Activated naive CD4-positive, alpha-beta T cell treated with anti-CD3 and anti-CD28 coated beads, Interleukin-2, amount 50 U/mL, for 72 hours (primary cell): Measurements from ENCODE around the gene GABRG3. TPM values are rescaled to one million over a fixed set of nuclear protein-coding genes. Genes with fewer than 3 reads are reported as not detected.

Source experiments
- ATAC-seq, 2 donors: fragments of 150-1000 bp; cut with Tn5 transposase; 2 replicates each; pipeline ENCODE4 v1.10.0; 2021; ENCODE audit warnings: mild to moderate bottlenecking in 2 of 2, moderate library complexity in 2 of 2
- DNase-seq, 2 donors: peaks; one replicate each; pipeline ENCODE4 v3.0.0; 2021 to 2022; ENCODE audit warnings: low spot score in 2 of 2
- H3K27ac Mint-ChIP-seq, 2 donors: one replicate each; pipeline ENCODE4 v1.8.0; 2022; ENCODE audit warnings: mild to moderate bottlenecking in 2 of 2, mixed read lengths in 2 of 2
- H3K36me3 Mint-ChIP-seq, 2 donors: one replicate each; pipeline ENCODE4 v1.8.0; 2022; ENCODE audit warnings: mixed read lengths in 2 of 2
- H3K9me3 Mint-ChIP-seq, 2 donors: one replicate each; pipeline ENCODE4 v1.8.0; 2022; ENCODE audit warnings: mixed read lengths in 2 of 2
- total RNA-seq, 2 donors: library from RNA; stranded (reverse); gene quantifications; one replicate each; pipeline ENCODE4 v1.2.3, GENCODE V29; 2022

The GABRG3 gene
- total RNA-seq, 2 donors from 2014 or later, result not detected

DNA sequence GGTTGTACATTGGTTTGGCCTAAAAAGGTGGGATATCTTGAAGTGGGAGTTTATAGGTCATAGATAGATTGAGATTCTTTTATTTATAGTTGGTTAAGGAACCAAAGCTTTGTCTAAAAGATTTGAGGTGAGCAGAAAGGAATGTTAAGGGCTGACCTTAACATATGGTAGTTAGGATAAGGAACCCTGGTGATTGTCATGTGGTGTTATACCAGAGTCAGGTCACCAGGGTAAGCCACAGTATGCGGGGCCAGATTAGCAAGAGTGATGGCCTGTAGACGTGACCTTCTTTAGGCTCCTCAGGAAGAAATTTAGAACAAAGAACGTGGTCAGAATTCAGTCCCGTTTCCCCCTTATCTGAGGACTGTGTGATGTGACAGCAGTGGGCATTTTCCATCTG, 249.2 kb downstream of the GABRG3 start:
- H3K27ac Mint-ChIP-seq, result no peak overlapping the region
- peaks cover 9 to 10% of the 10 kb centered on the region in 2 donors for H3K9me3 Mint-ChIP-seq
- no peak for DNase-seq
- ATAC-seq, result no peak
- H3K36me3 Mint-ChIP-seq, result peaks cover 0 to 6% of the 10 kb centered on the region in 2 donors

DNA sequence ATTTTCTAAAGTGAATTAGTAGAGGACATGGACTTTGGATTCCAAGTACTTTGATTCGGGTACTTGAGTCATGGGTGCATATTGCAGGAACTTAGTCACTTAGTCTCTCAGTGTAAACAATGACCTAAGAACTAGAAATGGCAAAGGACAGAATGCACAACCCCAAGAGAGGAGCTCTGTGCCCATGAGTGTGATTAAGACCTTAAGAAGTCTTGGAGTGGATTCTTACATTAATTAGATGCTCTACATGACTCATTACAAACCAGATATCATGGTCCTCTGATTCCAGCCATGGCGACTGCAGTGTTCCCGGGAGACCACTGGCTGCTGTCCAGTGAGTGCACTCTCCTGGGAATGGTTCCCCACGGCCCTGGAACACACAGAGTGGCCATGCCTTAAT, 251.5 kb downstream of the GABRG3 start:
- Mint-ChIP-seq H3K9me3 (peaks cover 11 to 12% of the 10 kb centered on the region in 2 donors), H3K27ac (no peak overlapping the region), H3K36me3 (peaks cover 0 to 8% of the 10 kb centered on the region in 2 donors)
- ATAC-seq (no peak), DNase-seq (no peak)

DNA sequence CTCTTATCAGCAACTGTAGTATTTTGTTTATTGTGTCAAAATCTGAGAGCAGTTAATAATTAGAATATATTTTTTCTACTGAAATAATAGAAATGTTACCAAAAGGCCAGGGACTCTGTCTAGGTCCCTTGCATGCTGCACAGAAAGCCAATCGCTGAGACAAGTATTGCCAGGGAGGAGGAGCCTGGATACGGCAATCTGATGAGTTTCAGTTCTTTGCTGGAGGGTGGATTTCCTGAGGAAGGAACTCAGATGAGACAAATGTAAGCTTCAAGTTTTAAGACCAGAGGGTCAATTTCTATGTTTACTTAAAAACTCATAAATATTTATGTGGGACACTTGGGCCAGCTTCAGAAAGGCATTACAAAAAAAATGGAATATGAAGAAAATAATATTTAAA, 252.2 kb downstream of the GABRG3 start:
- Mint-ChIP-seq H3K36me3 (peaks cover 0 to 5% of the 10 kb centered on the region in 2 donors), H3K27ac (no peak overlapping the region), H3K9me3 (peaks cover 11% of the 10 kb centered on the region in 2 donors)
- no peak for ATAC-seq
- DNase-seq, result no peak

DNA sequence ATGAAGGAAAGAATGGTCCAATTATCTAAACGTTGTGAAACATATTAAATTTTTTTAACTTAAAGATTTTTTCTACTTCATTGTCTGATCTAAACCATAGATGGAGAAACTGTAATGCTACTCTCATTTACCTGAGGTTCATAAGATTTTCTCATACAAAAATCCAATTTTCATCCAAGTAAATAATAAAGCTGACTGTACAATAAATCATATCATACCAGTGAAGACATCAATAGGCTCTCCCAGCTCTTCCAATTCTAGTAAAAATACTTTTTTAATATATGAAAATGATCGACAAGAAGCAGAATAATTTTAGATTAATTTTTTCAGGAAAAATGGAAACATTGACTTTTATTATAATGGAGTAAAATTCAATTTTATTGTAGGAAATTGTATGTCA, 260.8 kb downstream of the GABRG3 start:
- no peak for ATAC-seq
- H3K36me3 Mint-ChIP-seq, result peaks cover 0 to under 1% of the 10 kb centered on the region in 2 donors
- DNase-seq, result no peak
- peaks cover 8% of the 10 kb centered on the region in 2 donors for H3K9me3 Mint-ChIP-seq
- H3K27ac Mint-ChIP-seq, result no peak overlapping the region

DNA sequence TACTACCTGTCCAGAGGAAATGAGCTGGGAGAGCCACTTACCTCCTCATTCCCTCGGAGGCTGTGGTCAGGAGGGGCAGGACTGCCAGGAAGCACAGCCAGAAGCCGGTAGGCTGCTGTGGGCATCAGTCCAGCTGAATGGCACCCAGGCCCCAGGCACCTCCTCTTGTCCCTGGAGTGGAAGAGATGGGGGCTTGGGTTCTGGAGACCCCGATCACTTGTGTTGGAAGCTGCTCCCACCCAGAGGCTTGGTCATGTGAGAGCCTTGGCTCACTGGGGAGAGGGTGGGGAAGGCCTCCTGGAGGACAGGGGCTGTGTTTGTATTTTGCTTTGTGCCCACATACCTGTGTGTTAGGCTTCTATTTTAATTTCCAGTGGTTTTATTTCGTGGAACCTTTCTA, 261.9 kb downstream of the GABRG3 start:
- Mint-ChIP-seq H3K9me3 (peaks cover 11 to 14% of the 10 kb centered on the region in 2 donors), H3K27ac (no peak overlapping the region), H3K36me3 (peaks cover 0 to 6% of the 10 kb centered on the region in 2 donors)
- ATAC-seq (no peak), DNase-seq (no peak)

DNA sequence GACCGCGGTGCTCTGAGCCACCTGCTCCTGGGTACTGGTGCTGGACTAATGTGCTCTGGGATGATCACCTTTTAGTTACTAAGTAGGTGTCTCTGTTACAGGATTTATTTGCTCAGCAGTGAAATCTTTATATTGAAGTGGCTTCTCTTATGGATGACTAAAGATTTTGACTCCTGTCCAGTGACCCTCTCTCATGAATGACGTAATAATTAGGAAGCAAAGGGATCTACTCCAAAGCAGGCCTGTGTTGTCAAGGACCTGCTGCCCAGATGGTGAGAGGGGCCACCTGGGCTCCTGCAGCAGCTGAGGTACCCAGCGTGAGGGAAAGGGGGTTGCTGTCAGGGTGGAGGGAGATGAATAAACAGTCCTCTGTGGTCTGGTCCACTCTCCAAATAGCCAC, 263.6 kb downstream of the GABRG3 start:
- ATAC-seq (no peak), DNase-seq (no peak)
- peaks cover 0 to 6% of the 10 kb centered on the region in 2 donors for H3K36me3 Mint-ChIP-seq
- H3K9me3 Mint-ChIP-seq, result peaks cover 8 to 10% of the 10 kb centered on the region in 2 donors
- no peak overlapping the region for H3K27ac Mint-ChIP-seq

DNA sequence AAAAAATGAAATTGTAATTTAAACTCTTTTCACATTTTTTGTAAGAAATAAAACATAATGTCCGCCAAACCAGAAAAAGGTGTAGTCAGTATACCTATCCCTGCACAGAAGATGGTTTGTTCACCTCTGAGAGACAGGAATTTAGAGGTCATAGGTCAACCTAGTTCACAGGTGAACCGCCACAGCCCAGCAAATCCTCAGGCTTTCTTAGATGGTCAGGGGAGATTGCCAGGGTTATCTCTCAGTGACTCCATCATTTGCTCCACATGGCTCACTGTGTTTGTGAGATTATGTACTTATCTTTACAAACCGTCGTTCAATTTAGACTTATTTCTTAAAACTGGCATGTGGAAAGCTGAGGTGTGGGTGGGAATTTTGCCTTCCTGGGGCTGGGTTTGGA, 264.2 kb downstream of the GABRG3 start:
- ATAC-seq, result no peak
- no peak overlapping the region for H3K27ac Mint-ChIP-seq
- peaks cover 0 to 6% of the 10 kb centered on the region in 2 donors for H3K36me3 Mint-ChIP-seq
- DNase-seq, result no peak
- H3K9me3 Mint-ChIP-seq, result peaks cover 8 to 10% of the 10 kb centered on the region in 2 donors

DNA sequence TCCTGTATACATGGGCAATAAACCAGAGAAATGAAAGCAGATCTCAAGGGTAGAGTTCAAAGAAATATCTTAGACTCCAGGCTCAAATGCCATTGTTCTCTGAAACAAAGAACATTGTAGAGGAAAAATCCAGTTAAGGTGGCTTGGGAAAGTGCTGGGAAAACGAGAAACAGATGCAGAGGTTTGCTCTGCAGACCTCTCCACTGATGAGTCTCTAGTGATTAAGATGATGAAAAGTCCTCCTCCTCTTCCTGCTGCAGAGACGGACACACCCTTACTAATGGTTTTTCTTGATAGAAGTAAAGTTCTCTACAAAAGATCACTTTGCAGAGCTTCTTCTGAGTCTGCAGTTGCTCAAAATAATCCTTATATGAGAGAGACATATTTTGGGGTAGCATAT, 264.7 kb downstream of the GABRG3 start:
- Mint-ChIP-seq H3K27ac (no peak overlapping the region), H3K9me3 (peaks cover 8 to 10% of the 10 kb centered on the region in 2 donors), H3K36me3 (peaks cover 0 to 6% of the 10 kb centered on the region in 2 donors)
- ATAC-seq (no peak), DNase-seq (no peak)

DNA sequence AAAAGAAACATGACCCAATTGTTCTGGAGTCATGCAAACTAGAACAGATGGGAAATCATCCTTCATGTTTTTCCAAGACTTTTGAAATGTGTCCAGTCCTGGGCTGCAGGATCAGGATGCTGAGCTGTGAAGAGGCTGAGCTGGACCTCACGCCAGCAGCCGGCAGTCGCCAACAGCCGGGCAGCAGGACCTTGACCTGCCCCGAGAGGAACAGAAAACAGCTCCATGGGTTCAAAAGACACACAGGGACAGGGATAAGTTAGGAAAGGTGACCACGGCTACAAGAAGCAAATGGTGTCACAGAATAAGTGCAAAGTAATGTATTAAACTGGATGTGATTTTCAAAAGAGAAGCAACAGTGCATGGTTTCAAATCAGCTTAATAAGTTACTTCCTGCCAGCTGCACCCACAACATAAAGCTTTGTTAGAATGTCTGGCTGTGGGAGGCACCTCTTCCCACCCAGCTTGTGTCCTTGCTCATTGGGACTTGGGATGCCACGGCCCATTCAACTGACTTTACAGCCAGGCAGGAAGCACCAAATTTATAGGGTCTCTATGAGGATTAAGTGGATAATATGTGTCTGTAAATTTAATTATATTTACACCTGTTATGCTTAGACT, 266.4 kb downstream of the GABRG3 start:
- Mint-ChIP-seq H3K27ac (no peak overlapping the region), H3K36me3 (peaks cover 0 to 6% of the 10 kb centered on the region in 2 donors), H3K9me3 (peaks cover 3 to 10% of the 10 kb centered on the region in 2 donors)
- ATAC-seq, result no peak
- no peak for DNase-seq

DNA sequence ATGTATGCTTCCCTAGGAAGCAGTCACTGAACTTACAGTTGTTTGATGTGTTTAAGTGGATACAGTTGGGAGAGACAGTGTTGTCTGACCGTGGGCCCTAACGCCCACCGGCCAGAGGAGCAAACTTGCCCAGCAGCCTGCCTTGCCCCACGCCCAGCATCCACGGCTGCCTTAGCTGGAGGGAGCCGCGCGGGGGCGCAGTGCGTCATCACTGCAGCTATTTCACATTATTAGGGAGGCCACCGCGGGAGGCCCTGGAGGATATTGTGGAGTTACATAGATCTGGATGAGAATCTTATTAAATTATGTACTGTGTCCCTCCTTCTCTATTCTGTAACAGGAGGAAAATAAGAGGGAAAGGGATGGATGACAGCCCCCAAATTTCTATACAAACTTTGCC, 267.2 kb downstream of the GABRG3 start:
- DNase-seq (no peak), ATAC-seq (no peak)
- Mint-ChIP-seq H3K27ac (no peak overlapping the region), H3K9me3 (peaks cover 7 to 10% of the 10 kb centered on the region in 2 donors), H3K36me3 (peaks cover 0 to 10% of the 10 kb centered on the region in 2 donors)

DNA sequence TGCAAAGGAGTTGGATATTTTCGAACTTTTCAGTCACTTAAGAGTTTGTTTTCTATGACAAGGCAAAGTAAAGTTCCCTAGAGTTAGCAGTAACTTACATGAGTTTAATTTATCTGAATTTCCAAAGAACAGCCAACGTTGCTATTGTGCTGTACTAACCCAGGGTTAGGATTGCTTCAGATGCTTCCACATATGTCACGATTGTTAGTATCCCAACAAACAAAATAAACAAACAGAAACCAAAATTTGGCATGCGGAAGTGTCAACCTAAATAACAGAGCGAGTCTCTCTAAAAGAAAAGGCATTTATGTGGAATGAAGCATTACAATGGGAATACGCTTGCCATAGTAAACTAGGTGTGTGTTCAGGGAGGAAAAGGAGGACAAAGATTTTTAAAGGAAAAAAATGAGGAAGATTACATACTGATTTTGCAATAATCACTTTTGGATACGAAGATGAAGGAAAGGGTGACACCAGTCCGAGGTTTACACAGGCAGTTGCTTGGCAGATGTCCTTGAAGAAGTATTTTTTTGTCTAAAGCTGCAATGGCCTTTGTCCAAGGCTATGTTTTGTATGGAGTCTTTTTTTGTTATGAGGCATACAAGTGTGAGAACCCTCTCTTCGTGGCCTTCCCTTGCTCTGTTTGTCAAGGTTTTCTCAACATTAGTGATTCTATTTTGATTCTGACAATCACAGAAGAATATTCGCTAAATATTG, 267.9 kb downstream of the GABRG3 start:
- DNase-seq (no peak), ATAC-seq (no peak)
- H3K27ac Mint-ChIP-seq, result no peak overlapping the region
- peaks cover 0 to 11% of the 10 kb centered on the region in 2 donors for H3K36me3 Mint-ChIP-seq
- peaks cover 8 to 10% of the 10 kb centered on the region in 2 donors for H3K9me3 Mint-ChIP-seq

DNA sequence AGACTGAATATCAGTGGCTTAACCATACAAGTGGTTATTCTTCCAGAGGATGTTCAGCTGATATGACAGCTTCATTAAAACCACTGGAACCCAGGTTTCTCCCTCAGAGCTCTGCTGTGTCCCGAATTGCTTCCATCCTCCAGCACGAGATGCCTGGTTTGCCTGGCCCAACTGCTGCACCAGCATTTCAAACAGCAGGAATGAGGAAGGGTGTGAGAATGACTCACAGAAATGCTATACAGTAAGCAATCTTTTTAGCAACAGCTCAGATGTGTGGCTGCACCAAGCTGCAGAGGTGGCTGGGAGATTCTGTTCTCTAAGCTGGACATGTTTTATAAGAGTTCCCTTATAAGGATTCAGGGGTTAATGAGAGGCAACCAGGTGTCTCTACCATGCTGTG, 271.0 kb downstream of the GABRG3 start:
- DNase-seq, result no peak
- no peak for ATAC-seq
- Mint-ChIP-seq H3K36me3 (peaks cover 0 to 9% of the 10 kb centered on the region in 2 donors), H3K9me3 (peaks cover 7 to 8% of the 10 kb centered on the region in 2 donors), H3K27ac (no peak overlapping the region)

DNA sequence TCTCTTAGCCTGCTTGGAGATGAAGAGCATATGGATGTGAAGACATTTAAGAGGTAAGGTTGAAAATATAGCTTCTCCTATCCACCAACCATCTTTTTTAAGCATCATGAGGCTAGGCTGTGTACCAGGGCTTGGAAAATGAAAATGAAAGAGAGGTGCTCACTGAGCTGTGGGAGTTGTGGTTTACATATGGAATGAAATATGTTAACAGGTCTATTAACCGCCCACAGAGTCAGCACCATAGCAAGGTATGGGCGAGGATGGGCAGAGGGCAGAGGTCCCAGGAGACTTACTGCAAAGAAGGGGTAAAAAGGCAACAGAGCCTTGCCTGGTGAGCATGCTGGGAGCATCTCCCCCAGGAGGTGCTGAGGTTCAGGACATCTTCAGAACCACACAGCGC, 273.1 kb downstream of the GABRG3 start:
- ATAC-seq (no peak), DNase-seq (no peak)
- Mint-ChIP-seq H3K9me3 (peaks cover 5% of the 10 kb centered on the region in 2 donors), H3K36me3 (peaks cover 0 to 8% of the 10 kb centered on the region in 2 donors), H3K27ac (no peak overlapping the region)

DNA sequence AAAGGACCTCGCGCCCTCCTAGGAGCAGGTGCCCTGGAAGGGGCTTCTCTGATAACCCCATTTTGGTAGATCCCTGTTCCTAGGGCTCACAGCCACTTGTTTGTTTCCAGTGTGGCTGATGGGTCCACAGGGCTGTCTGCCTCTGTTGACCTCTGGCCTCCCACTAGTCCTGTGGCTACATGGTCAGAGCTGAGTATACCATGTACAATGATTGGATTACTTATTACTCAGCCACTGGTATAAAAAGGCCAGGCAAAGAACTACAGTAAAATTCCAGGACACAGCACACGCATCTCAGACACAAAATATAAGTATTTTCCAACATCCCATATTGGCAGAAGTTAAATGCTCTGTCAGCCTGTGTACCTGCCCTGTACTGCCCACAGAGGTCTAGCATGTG, 277.3 kb downstream of the GABRG3 start:
- Mint-ChIP-seq H3K9me3 (peaks cover 1 to 5% of the 10 kb centered on the region in 2 donors), H3K36me3 (peaks cover 0 to 4% of the 10 kb centered on the region in 2 donors), H3K27ac (no peak overlapping the region)
- DNase-seq (no peak), ATAC-seq (no peak)

DNA sequence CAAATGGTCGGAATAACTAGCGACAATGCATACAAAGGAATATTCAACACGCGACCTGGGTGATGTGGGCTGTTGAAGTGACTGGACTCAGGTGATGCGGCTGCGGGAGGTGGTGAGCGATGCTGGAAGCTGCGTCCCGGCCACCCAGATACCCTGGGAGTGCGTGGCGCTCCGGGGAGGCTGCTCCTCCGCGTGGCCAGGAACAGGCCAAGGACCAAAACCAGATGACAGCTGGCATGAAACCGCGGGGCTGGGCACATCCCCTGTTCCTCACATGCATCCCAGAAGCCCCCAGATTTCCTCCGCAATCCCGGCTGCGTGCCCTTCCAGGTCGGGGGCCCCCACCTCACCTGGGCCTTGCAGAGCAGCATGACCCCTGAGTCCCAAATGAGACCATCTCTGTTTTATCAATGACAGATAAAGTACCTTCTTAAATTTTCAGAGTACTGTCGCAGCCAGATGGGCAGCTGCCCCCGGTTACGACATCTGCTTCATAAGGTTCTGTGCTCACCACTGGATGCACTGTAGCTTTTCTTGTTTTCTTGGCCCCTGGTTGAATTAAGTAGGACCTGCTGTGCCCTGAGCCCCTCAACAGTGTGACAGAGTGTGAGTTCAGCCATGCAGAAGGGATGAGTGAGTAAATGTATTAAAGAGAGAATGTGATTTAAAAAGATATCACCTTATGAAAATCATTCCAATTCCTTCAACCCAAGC, 278.2 kb downstream of the GABRG3 start:
- DNase-seq (no peak), ATAC-seq (no peak)
- Mint-ChIP-seq H3K36me3 (peaks cover 0 to 4% of the 10 kb centered on the region in 2 donors), H3K9me3 (peaks cover 0 to 5% of the 10 kb centered on the region in 2 donors), H3K27ac (no peak overlapping the region)

DNA sequence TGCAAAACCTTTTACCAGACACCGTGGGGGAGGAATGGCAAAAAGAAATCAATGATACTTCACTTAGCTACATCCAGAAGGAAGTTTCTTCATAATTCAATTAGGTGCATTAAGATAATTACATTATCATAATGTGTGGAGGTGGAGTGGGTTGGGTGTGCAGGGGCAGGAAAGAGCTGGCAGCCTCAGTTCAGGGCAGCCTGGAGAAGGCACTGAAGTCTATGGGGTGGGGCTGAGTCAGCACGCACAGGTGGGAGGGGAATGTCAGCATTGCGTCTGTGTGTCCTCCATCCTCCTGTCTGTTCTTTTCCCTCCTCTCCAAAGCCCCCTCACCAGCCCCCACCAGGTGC, 278.8 kb downstream of the GABRG3 start:
- peaks cover 0 to 4% of the 10 kb centered on the region in 2 donors for H3K36me3 Mint-ChIP-seq
- peaks cover 0 to 5% of the 10 kb centered on the region in 2 donors for H3K9me3 Mint-ChIP-seq
- DNase-seq (no peak), ATAC-seq (no peak)
- no peak overlapping the region for H3K27ac Mint-ChIP-seq

DNA sequence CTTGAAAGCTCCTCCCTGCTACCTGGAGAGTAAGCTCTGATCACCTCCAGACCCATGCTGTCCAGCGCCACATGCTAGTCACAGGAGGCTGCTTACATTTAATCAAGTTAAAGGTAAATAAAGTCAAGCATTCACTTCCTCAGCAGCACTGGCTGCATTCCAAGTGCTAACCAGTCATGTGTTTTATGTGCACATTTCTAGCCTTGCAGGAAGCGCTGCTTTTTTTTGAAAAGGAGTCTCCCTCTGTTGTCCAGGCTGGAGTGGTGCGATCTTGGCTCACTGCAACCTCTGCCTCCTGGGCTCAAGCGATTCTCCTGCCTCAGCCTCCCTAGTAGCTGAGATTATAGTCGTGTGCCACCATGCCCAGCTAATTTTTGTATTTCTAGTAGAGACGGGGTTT, 279.2 kb downstream of the GABRG3 start:
- Mint-ChIP-seq H3K36me3 (peaks cover 0 to 4% of the 10 kb centered on the region in 2 donors), H3K27ac (no peak overlapping the region), H3K9me3 (peaks cover 0 to 5% of the 10 kb centered on the region in 2 donors)
- ATAC-seq (no peak), DNase-seq (no peak)
